Left ventricle myocardium inferior (tissue), 1 donor: ENCODE results near the gene CCL13. TPM values are rescaled to one million over a fixed set of nuclear protein-coding genes. Genes with fewer than 3 reads are reported as not detected.

ENCODE experiments used
- DNase-seq: peaks from one replicate; pipeline ENCODE4 v3.0.0-alpha.2; 2020
- H3K27ac ChIP-seq: fragments of 200-600 bp; replicated peaks from 2 replicates; pipeline ENCODE4 v1.8.0; 2021
- H3K27me3 ChIP-seq: fragments of 200-600 bp; 2 replicates; pipeline ENCODE4 v1.8.0; 2021; ENCODE audit warnings: low read depth
- H3K36me3 ChIP-seq: fragments of 200-600 bp; 2 replicates; pipeline ENCODE4 v1.8.0; 2021
- H3K4me1 ChIP-seq: fragments of 200-600 bp; 2 replicates; pipeline ENCODE4 v1.8.0; 2021
- H3K4me3 ChIP-seq: fragments of 200-600 bp; 2 replicates; pipeline ENCODE4 v1.8.0; 2021; ENCODE audit warnings: mild to moderate bottlenecking, moderate library complexity
- H3K9me3 ChIP-seq: fragments of 200-600 bp; replicated peaks from 2 replicates; pipeline ENCODE4 v1.8.0; 2021
- CTCF ChIP-seq: fragments of 200-600 bp; IDR thresholded peaks from 2 replicates; pipeline ENCODE4 v1.8.0; 2021; ENCODE audit warnings: antibody characterized with exemption, mild to moderate bottlenecking, borderline replicate concordance
- intact Hi-C: fragments of 100-400 bp; cut with micrococcal nuclease; formaldehyde crosslinking; loops from one replicate; pipeline ENCODE4 v1.11.0; 2022
- total RNA-seq: library from RNA; stranded (reverse); fragmentation: NEBNext Ultra II Directional; extraction: Animal tissue kit (Norgen Biotek cat#: 25700); gene quantifications from one replicate; pipeline ENCODE4 v1.2.1, GENCODE V29; 2021
- donor health status: DM: no; HTN: yes; CAD: no; lungs with severe emphysema.

The CCL13 gene
- total RNA-seq, 1 donor from 2014 or later = 0.74 TPM

GRCh38 chr17:34375426-34375997, 19.2 kb downstream of the CCL13 start:
- Histone ChIP-seq H3K27ac (no peak overlapping the region), H3K36me3 (no peaks in the 10 kb centered on the region), H3K4me3 (no peak overlapping the region), H3K4me1 (no peaks in the 10 kb centered on the region), H3K9me3 (no peaks in the 10 kb centered on the region), H3K27me3 (peaks cover 32% of the 10 kb centered on the region)
- no peak for TF ChIP-seq CTCF
- intact Hi-C loops = no loop called here
- DNase-seq = no peak

- Histone ChIP-seq H3K9me3 (no peaks in the 10 kb centered on the region), H3K4me1 (no peaks in the 10 kb centered on the region), H3K4me3 (no peak overlapping the region), H3K27me3 (peaks cover 47% of the 10 kb centered on the region), H3K27ac (no peak overlapping the region), H3K36me3 (no peaks in the 10 kb centered on the region)
- no peak for TF ChIP-seq CTCF
- intact Hi-C loops = no loop called here
- no peak for DNase-seq
Measured at GRCh38 chr17:34377078-34377823, 21.0 kb downstream of the CCL13 start.

DNA sequence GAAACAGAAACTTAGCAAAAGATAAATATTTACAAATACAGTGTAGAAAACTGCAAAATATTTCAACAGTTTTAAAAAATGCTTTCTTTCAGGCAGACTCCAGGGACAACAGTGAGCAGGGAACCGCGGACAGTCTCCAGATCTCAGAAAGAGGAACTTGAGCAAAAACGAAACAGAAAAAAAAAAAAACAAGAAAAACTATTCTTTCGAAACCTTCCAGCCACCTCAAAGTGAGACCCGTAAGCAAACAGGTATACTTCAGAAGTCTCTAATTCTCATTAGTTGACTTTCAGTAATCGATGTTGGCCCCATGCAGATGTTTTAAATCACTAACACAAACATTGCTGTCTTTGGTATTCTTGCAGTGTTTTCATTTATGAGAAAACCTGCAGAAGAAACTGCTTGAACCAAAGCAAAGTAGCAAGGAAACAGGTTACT, 22.4 kb downstream of the CCL13 start:
- no peaks in the 10 kb centered on the region for H3K4me1 ChIP-seq
- H3K27ac ChIP-seq = no peak overlapping the region
- H3K9me3 ChIP-seq = no peaks in the 10 kb centered on the region
- intact Hi-C loops = no loop called here
- H3K27me3 ChIP-seq = peaks cover 51% of the 10 kb centered on the region
- no peak for DNase-seq
- no peak for TF ChIP-seq CTCF
- H3K36me3 ChIP-seq = no peaks in the 10 kb centered on the region
- no peak overlapping the region for H3K4me3 ChIP-seq

DNA sequence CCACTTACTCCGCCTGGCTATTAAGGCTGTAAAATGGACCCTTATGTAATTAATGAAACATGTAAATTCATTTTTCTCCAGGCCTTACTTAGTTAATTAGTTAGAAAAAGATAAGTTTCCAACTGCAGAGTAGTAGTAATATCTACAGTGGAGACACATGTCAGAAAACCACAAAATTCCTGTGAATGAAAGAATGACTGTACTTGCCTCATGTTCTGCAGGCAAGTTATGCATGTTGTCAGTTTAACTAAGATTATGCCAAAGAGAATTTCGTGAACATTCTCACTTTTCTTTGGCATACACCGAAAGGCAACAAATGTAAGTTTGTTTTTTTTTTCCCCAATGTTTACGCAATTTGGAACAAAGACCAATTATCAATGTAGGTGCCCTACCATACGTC, 23.6 kb downstream of the CCL13 start:
- no peak for TF ChIP-seq CTCF
- Histone ChIP-seq H3K27ac (no peak overlapping the region), H3K36me3 (no peaks in the 10 kb centered on the region)

DNA sequence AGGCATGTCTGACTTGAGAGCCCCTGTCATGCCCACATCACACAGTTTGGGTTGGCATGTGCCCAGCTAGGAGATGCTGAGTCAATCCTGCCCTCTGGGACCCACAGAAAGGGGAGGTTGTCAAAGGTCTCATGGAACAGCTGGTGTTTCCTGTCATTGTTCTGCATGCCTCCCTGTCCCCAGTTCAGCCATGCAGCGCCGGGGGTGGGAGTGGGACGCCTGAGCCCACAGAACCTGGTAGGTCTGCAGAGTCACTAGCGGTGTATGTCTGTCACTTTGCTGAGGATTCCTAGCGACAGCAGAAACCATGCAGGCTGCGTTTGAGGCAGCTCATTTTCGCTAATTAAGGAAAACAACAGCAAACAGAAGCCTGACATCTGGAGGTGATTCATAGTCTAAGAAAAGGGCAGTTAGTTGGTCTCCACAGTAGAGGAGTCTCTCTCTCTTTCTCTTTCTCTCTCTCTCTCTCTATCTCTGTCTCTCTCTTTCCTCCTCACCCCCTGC, 26.4 kb downstream of the CCL13 start:
- no peaks in the 10 kb centered on the region for H3K9me3 ChIP-seq
- H3K27ac ChIP-seq = no peak overlapping the region
- no peaks in the 10 kb centered on the region for H3K4me1 ChIP-seq
- no peaks in the 10 kb centered on the region for H3K36me3 ChIP-seq
- TF ChIP-seq CTCF = no peak
- peaks cover 77% of the 10 kb centered on the region for H3K27me3 ChIP-seq
- intact Hi-C loops = no loop called here
- no peak for DNase-seq
- H3K4me3 ChIP-seq = no peak overlapping the region

More for the DNA sequence above, 23.6 kb downstream of the CCL13 start:
- Histone ChIP-seq H3K4me1 (no peaks in the 10 kb centered on the region), H3K4me3 (no peak overlapping the region), H3K27me3 (peaks cover 57% of the 10 kb centered on the region), H3K9me3 (no peaks in the 10 kb centered on the region)
- DNase-seq = no peak
- intact Hi-C loops = no loop called here
